ENCODE results near the gene EML4. TPM values are rescaled to one million over a fixed set of nuclear protein-coding genes. Genes with fewer than 3 reads are reported as not detected.

EML4 gene
- total and polyA plus RNA-seq, 2 of the 13 experiments (the other 11 are each of a cell fraction or from before 2014, with no cell fraction given) = 243 to 476 TPM

GRCh38 chr2:42169874-42170521 is 845 bp downstream of the EML4 start (continued):
- no peak for TF ChIP-seq IRX3 (CRISPR knock-in tag; IDR thresholded peaks at IDR 0.05; ENCODE audit: borderline replicate concordance, low read depth)
- peak; percentile 61 for TF ChIP-seq CCAR2 (optimal IDR thresholded peaks at IDR 0.05; ENCODE audit: low read depth, low read length)
- peak; percentile 59 for TF ChIP-seq ZNF407 (CRISPR knock-in tag; IDR thresholded peaks at IDR 0.05; ENCODE audit: not compliant biosample characterization)
- no peak for TF ChIP-seq ZNF318 (CRISPR knock-in tag; IDR thresholded peaks at IDR 0.05)
- peak; percentile 66; the same call in 1 of the 2 replicates for TF ChIP-seq ZNF543 (CRISPR knock-in tag; IDR thresholded peaks at IDR 0.05)
- TF ChIP-seq ZNF572 (CRISPR knock-in tag; IDR thresholded peaks at IDR 0.05) = peak; percentile 75; the same call in 1 of the 2 replicates
- TF ChIP-seq ZNF75D (CRISPR knock-in tag; IDR thresholded peaks at IDR 0.05; ENCODE audit: borderline replicate concordance) = no peak
- no peak for TF ChIP-seq POGK (CRISPR knock-in tag; conservative IDR thresholded peaks at IDR 0.05)

All from HepG2 (cell line).